Fibroblast of pulmonary artery (primary cell): ENCODE results near the gene TRPM4.

Experiments used
- DNase-seq: peaks from one replicate; pipeline ENCODE4 v3.0.0-alpha.2; 2010; ENCODE audit warnings: low read depth
- H3K4me3 ChIP-seq: replicated peaks from 2 replicates; pipeline ENCODE4 v1.5.1; 2011; ENCODE audit warnings: low read depth, mild to moderate bottlenecking, control low read depth, low read length, moderate library complexity
- CTCF ChIP-seq: IDR thresholded peaks from 2 replicates; pipeline ENCODE4 v1.5.1; 2011; ENCODE audit warnings: mild to moderate bottlenecking, control low read depth, low read length, inconsistent platforms; ENCODE audit errors: missing control alignments

TRPM4 gene

GRCh38 chr19:49114630-49115363 lies 42.8 kb upstream of the TRPM4 start:
- no peak for TF ChIP-seq CTCF
- peak; percentile 54 for DNase-seq
- H3K4me3 ChIP-seq: peak overlapping the region; percentile 69

- H3K4me3 ChIP-seq: no peak overlapping the region
- no peak for DNase-seq
Observed at GRCh38 chr19:49116544-49116943, 41.0 kb upstream of the TRPM4 start.

GRCh38 chr19:49117677-49118564 lies 39.7 kb upstream of the TRPM4 start:
- peak overlapping the region; percentile 69 for H3K4me3 ChIP-seq
- TF ChIP-seq CTCF: no peak
- no peak for DNase-seq

More at GRCh38 chr19:49116544-49116943, 41.0 kb upstream of the TRPM4 start:
- no peak for TF ChIP-seq CTCF

- peak; percentile 95 for DNase-seq
- TF ChIP-seq CTCF: no peak
- peak within 1 kb of the TSS; percentile 69 for H3K4me3 ChIP-seq
Observed at GRCh38 chr19:49118565-49119410, 38.8 kb upstream of the TRPM4 start, which contains the start of gene C19orf73. Gene C19orf73 (minus strand): TSS chr19:49119143. CDS start chr19:49119022, 121 bp downstream.

- TF ChIP-seq CTCF: no peak
- DNase-seq: peak; percentile 66
Observed at GRCh38 chr19:49119411-49120324, 37.9 kb upstream of the TRPM4 start, which contains the start of gene PPFIA3. Gene PPFIA3 (plus strand): TSS chr19:49119544. CDS start chr19:49127874, 8,330 bp downstream.

GRCh38 chr19:49120325-49120683 lies 37.3 kb upstream of the TRPM4 start:
- no peak for DNase-seq
- no peak overlapping the region for H3K4me3 ChIP-seq
- no peak for TF ChIP-seq CTCF

More at GRCh38 chr19:49119411-49120324, 37.9 kb upstream of the TRPM4 start, which contains the start of gene PPFIA3:
- peak within 1 kb of the TSS; percentile 69 for H3K4me3 ChIP-seq
